Spleen (tissue), 11 donors: Measurements from ENCODE around the gene NSUN3. TPM values are rescaled to one million over a fixed set of nuclear protein-coding genes. Genes with fewer than 3 reads are reported as not detected.

Experiments used
- DNase-seq: peaks from one replicate; pipeline ENCODE4 v3.0.0-alpha.2; 2020
- H3K27ac ChIP-seq, 8 donors: fragments of 200-600 bp; sonication (generic) in 7 of 8; 1 replicate in 4 of 8; 2 replicates in 4 of 8; pipeline versions ENCODE4 v1.5.0 to v1.8.0; 2016 to 2021; ENCODE audit warnings: inconsistent platforms in 4 of 8, mild to moderate bottlenecking in 4 of 8, moderate library complexity in 1 of 8
- H3K27me3 ChIP-seq, 7 donors: fragments of 200-600 bp; sonication (generic) in 6 of 7; replicated peaks in 1 of 7; 1 replicate in 4 of 7; 2 replicates in 3 of 7; pipeline versions ENCODE4 v1.5.0 to v1.8.0; 2016 to 2021; ENCODE audit warnings: inconsistent platforms in 3 of 7, mild to moderate bottlenecking in 1 of 7
- H3K36me3 ChIP-seq, 6 donors: fragments of 200-600 bp; sonication (generic) in 5 of 6; 1 replicate in 4 of 6; 2 replicates in 2 of 6; pipeline versions ENCODE4 v1.5.0 to v1.8.0; 2016 to 2021; ENCODE audit warnings: inconsistent platforms in 2 of 6
- H3K4me1 ChIP-seq, 6 donors: fragments of 200-600 bp; sonication (generic) in 5 of 6; 1 replicate in 3 of 6; 2 replicates in 3 of 6; pipeline versions ENCODE4 v1.5.0 to v1.8.0; 2016 to 2021; ENCODE audit warnings: inconsistent platforms in 3 of 6
- H3K4me3 ChIP-seq, 8 donors: fragments of 200-600 bp; sonication (generic) in 7 of 8; 1 replicate in 4 of 8; 2 replicates in 4 of 8; pipeline versions ENCODE4 v1.5.0 to v1.8.0; 2016 to 2021; ENCODE audit warnings: inconsistent platforms in 4 of 8, mild to moderate bottlenecking in 4 of 8, moderate library complexity in 2 of 8
- H3K9me3 ChIP-seq, 8 donors: fragments of 200-600 bp; sonication (generic) in 7 of 8; 1 replicate in 4 of 8; 2 replicates in 4 of 8; pipeline versions ENCODE4 v1.5.0 to v1.8.0; 2016 to 2021; ENCODE audit warnings: inconsistent platforms in 4 of 8
- CTCF ChIP-seq, 11 experiments: fragments of 200-600 bp in 7 of 11; fragments of 450-650 bp in 4 of 11; sonication (generic) in 4 of 11; IDR thresholded peaks in 8 of 11; conservative IDR thresholded peaks in 3 of 11; 1 replicate in 7 of 11; 2 replicates in 4 of 11; pipeline versions ENCODE4 v1.4.0 to v1.8.0; 2016 to 2021; ENCODE audit warnings: antibody characterized with exemption in 11 of 11, inconsistent platforms in 4 of 11, mild to moderate bottlenecking in 1 of 11
- POLR2A ChIP-seq, 3 donors: fragments of 450-650 bp; IDR thresholded peaks; one replicate each; pipeline ENCODE4 v1.5.1; 2017; ENCODE audit warnings: antibody characterized with exemption in 3 of 3, mild to moderate bottlenecking in 1 of 3
- POLR2AphosphoS5 ChIP-seq, 3 donors: sonication (generic); formaldehyde crosslinking; IDR thresholded peaks; one replicate each; pipeline ENCODE4 v1.5.1; 2017; ENCODE audit warnings: antibody characterized with exemption in 3 of 3
- WGBS, 5 donors: extraction: QIAGEN DNeasy Blood & Tissue Kit in 3 of 5; methylation state at CpG; one replicate each; pipeline versions ENCODE4 v1.1.5 to v1.1.7; 2013 to 2018; 5-methylcytosine and 5-hydroxymethylcytosine counted together
- intact Hi-C: fragments of 100-400 bp; cut with DNase I; formaldehyde crosslinking; loops from one replicate; pipeline ENCODE4 v1.15.0; 2023; ENCODE audit warnings: low total_unique reads
- polyA plus RNA-seq, 3 donors: library from polyadenylated mRNA; stranded (reverse); fragments of 200-250 nt; gene quantifications; one replicate each; pipeline ENCODE4 v1.2.1, GENCODE V29; 2013
- total RNA-seq, 7 donors: library from RNA; depleted of rRNA in 3 of 7; stranded (reverse); fragments of >200 nt in 3 of 7; fragmentation: NEBNext Ultra II Directional in 4 of 7; extraction: Animal tissue kit (Norgen Biotek cat#: 25700) in 4 of 7; gene quantifications; one replicate each; pipeline versions ENCODE4 v1.1.0 to v1.2.1, GENCODE V29; 2016 to 2021
- donor health status: healthy with polysubstance abuse.
- donor health status: DM: no; HTN: no; CAD: no; lungs with moderate emphysema.
- donor health status: DM: no; HTN: no; CAD: no.
- donor health status: Bipolar disorder and iron deficiency.
- donor health status: healthy.
- donor health status: DM: no; HTN: no; CAD: no.
- donor health status: DM: yes; HTN: yes; CAD: no.

The NSUN3 gene
- total and polyA plus RNA-seq, 10 donors = 3.0 to 28.5 (median 21.0) TPM

GRCh38 chr3:94150113-94150512 lies 87.3 kb downstream of the NSUN3 start:
- no peak overlapping the region for H3K27ac ChIP-seq
- no peaks in the 10 kb centered on the region for H3K36me3 ChIP-seq
- H3K4me3 ChIP-seq = no peak overlapping the region
- H3K4me1 ChIP-seq = no peaks in the 10 kb centered on the region
- H3K9me3 ChIP-seq = no peaks in the 10 kb centered on the region
- peaks cover 0 to 9% (median 0%) of the 10 kb centered on the region in 7 donors for H3K27me3 ChIP-seq
- 48 to 74% (median 59%) methylated on average over 2 of the region's 2 CpGs for WGBS, 5 donors
- intact Hi-C loops = no loop called here
- TF ChIP-seq CTCF (IDR thresholded peaks at IDR 0.05 in 8 of 11, conservative IDR thresholded peaks at IDR 0.05 in 3 of 11) = no peak
- no peak for TF ChIP-seq POLR2AphosphoS5 (IDR thresholded peaks at IDR 0.05)
- TF ChIP-seq POLR2A (IDR thresholded peaks at IDR 0.05) = no peak
- no peak for DNase-seq

- Histone ChIP-seq H3K36me3 (no peaks in the 10 kb centered on the region), H3K27me3 (peaks cover 0 to 7% (median 0%) of the 10 kb centered on the region in 7 donors), H3K27ac (no peak overlapping the region), H3K4me3 (no peak overlapping the region), H3K4me1 (no peaks in the 10 kb centered on the region), H3K9me3 (no peaks in the 10 kb centered on the region)
- no peak for TF ChIP-seq POLR2AphosphoS5 (IDR thresholded peaks at IDR 0.05)
- TF ChIP-seq POLR2A (IDR thresholded peaks at IDR 0.05) = no peak
- TF ChIP-seq CTCF (IDR thresholded peaks at IDR 0.05 in 8 of 11, conservative IDR thresholded peaks at IDR 0.05 in 3 of 11) = no peak
- intact Hi-C loops = no loop called here
- no peak for DNase-seq
- WGBS, 5 donors = 44 to 59% (median 54%) methylated on average over 1 of the region's 1 CpG
Observed at GRCh38 chr3:94156626-94157025, 93.8 kb downstream of the NSUN3 start.

- no peak for DNase-seq
- no peaks in the 10 kb centered on the region for H3K36me3 ChIP-seq
- H3K4me1 ChIP-seq = no peaks in the 10 kb centered on the region
- H3K27me3 ChIP-seq = peaks cover 0 to 7% (median 0%) of the 10 kb centered on the region in 7 donors
- H3K4me3 ChIP-seq = no peak overlapping the region
- H3K27ac ChIP-seq = no peak overlapping the region
- no peaks in the 10 kb centered on the region for H3K9me3 ChIP-seq
- intact Hi-C loops = no loop called here
- TF ChIP-seq POLR2A (IDR thresholded peaks at IDR 0.05) = no peak
- no peak for TF ChIP-seq POLR2AphosphoS5 (IDR thresholded peaks at IDR 0.05)
- TF ChIP-seq CTCF (IDR thresholded peaks at IDR 0.05 in 8 of 11, conservative IDR thresholded peaks at IDR 0.05 in 3 of 11) = no peak
- 91 to 99% (median 93%) methylated on average over 4 of the region's 4 CpGs for WGBS, 5 donors
Observed at GRCh38 chr3:94158512-94158911, 95.7 kb downstream of the NSUN3 start.

GRCh38 chr3:94159062-94159828 lies 96.4 kb downstream of the NSUN3 start:
- Histone ChIP-seq H3K4me3 (no peak overlapping the region), H3K9me3 (no peaks in the 10 kb centered on the region), H3K27me3 (peaks cover 0 to 7% (median 0%) of the 10 kb centered on the region in 7 donors), H3K36me3 (no peaks in the 10 kb centered on the region), H3K4me1 (no peaks in the 10 kb centered on the region), H3K27ac (no peak overlapping the region)
- 71 to 83% (median 74%) methylated on average over 9 of the region's 9 CpGs for WGBS, 5 donors
- DNase-seq = no peak
- TF ChIP-seq CTCF (IDR thresholded peaks at IDR 0.05 in 8 of 11, conservative IDR thresholded peaks at IDR 0.05 in 3 of 11) = no peak
- no peak for TF ChIP-seq POLR2A (IDR thresholded peaks at IDR 0.05)
- no peak for TF ChIP-seq POLR2AphosphoS5 (IDR thresholded peaks at IDR 0.05)
- intact Hi-C loops = no loop called here
